HG03064 (cell line): ENCODE results near the gene POMT1.

Experiments
- ATAC-seq: cut with Tn5 transposase; IDR thresholded peaks from one replicate; pipeline ENCODE4 v1.9.1; 2021; ENCODE audit warnings: low read depth; ENCODE audit not compliant: unreplicated experiment

The POMT1 gene

GRCh38 chr9:131523451-131524435 is 21.0 kb downstream of the POMT1 start:
- no peak for ATAC-seq

- ATAC-seq = no peak
Observed at GRCh38 chr9:131524665-131525315, 22.1 kb downstream of the POMT1 start.

- no peak for ATAC-seq
Observed at GRCh38 chr9:131525643-131526565, 23.2 kb downstream of the POMT1 start.

DNA sequence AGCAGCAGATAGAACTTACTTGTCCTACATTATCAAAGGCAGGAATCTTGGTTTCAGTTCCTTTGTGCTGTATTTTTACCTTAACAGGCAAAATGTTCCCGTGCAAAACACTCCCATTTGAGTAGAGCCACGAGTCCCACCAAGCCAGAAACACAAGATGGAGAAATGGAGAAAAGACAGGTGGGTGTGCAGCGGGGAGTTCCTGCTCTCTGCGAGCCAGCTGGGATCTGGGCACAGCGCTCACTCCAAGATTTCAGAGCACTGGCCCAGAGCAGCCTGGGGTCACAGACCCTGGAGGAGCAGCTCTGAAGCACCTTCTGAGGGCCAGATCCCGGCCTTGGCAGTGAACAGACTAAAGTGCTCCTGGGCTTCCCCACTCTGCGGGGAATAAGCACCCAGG is 25.5 kb downstream of the POMT1 start:
- no peak for ATAC-seq

GRCh38 chr9:131528886-131529505 is 26.3 kb downstream of the POMT1 start:
- ATAC-seq = no peak

DNA sequence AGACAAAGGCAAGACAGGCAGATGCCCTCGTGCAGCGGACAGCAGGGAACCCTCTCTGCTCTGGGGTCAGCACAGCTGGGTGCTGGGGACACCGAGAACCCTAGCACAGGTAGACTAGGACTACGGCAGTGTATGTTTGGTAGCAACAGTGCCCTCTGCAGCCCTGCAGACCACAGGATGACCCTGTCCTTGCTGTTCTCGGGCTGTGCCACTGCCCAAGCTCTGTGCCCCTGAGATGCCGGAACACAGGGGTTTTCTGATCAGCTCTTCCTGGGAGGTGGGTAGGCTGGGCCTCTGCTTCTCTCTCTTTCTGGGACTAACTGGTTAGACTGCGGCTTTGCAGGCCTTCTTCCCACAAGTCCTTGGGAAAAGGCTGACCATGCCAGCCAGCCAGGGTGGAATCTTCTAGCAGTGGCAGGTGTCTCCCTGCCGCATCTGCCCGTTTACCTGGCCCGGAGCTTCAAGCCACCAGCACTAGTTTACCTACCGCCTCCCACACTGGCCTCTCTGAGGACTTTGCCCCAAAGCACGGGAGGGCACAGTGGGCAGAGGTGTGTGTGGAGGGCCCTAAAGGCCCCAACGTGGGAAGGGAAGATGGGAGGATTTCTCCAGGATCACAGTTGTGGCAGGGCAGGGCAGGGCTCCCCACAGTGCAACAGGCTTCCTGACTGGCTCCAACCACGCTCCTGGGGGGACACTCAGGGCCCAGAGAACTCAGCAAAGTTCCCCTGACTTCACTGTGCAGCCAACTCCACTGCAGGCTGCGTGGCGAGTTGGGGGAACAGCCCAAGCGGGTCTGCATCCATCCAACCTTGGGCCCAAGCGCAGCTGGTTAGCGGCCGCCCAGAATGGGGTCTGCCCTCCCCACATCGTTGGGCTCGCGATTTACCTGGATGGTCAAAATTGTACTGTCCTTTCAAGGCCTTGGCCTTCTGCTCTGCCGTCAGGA is 27.2 kb downstream of the POMT1 start:
- no peak for ATAC-seq

GRCh38 chr9:131530546-131530919 is 27.8 kb downstream of the POMT1 start:
- peak; percentile 22 for ATAC-seq

- peak; percentile 64 for ATAC-seq
Observed at GRCh38 chr9:131530920-131531832, 28.5 kb downstream of the POMT1 start, which contains the start of gene UCK1. Gene UCK1 (minus strand): TSS chr9:131531263. CDS start chr9:131531174, 89 bp downstream.

DNA sequence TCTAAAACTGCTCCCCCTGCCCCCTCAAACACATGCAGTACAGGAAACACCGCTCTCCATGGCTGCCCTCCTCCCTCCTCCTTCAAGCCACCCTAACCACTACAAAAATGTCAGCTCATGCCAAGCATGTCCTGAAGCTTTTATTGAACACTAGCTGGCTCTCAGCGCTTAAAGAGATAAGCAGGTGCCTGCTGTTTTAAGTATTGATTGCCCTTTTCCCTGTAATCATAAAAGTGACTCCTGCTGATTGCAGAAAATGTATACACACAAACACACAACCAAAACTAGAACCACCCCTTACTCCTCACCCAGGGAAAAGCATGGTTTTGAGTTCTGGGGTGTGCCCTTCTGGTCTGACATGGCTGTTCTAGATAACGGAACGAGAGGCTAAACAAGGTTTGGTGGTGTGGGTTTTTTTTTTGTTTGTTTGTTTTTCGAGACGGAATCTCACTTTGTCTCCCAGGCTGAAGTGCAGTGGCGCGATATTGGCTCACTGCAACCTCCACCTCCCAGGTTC is 32.1 kb downstream of the POMT1 start:
- ATAC-seq = no peak

- ATAC-seq = no peak
Observed at GRCh38 chr9:131537946-131538345, 35.2 kb downstream of the POMT1 start.

DNA sequence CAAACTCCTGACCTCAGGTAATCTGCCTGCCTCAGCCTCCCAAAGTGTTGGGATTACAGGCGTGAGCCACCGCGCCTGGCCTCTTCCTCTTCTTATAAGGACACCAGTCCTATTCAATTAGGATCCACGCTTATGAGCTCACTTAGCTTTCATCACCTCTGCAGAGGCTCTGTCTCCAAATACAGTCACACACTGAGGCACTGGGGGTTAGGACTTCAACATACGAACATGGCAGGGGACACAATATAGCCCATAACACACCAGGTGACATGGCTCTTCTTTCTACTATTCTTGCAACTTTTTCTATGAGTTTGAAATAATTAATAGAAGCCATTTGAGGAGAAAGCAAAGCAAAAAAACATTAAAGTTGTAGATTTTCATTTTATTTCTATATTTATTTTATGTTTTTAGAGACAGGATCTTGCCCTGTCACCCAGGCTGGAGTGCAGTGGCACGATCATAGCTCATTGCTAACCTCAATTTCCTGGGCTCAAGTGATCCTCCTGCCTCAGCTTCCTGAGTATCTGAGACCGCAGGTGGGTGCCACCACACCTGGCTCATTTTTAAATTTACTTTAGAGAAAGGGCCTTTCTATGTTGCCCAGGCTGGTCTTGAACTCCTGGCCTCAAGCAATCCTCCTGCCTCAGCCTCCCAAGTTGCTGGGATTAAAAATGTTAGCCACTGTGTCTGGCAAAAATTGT is 36.7 kb downstream of the POMT1 start:
- ATAC-seq = no peak

DNA sequence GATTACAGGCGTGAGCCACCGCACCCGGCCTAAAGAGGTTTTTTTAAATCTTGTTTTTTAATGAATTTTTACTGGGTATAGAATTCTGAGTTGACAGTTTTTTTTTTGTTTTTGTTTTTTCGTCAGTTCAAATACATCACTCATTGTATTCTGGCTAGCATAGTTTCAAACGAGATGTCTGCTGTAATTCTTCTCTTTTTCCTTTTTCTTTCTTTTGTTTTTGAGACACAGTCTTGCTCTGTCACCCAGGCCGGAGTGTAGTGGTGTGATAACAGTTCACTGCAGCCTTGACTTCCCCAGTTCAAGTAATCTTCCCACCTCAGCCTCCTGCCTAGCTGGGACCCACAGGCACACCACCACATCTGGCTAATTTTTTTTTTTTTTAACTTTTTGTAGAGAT is 40.4 kb downstream of the POMT1 start:
- no peak for ATAC-seq

DNA sequence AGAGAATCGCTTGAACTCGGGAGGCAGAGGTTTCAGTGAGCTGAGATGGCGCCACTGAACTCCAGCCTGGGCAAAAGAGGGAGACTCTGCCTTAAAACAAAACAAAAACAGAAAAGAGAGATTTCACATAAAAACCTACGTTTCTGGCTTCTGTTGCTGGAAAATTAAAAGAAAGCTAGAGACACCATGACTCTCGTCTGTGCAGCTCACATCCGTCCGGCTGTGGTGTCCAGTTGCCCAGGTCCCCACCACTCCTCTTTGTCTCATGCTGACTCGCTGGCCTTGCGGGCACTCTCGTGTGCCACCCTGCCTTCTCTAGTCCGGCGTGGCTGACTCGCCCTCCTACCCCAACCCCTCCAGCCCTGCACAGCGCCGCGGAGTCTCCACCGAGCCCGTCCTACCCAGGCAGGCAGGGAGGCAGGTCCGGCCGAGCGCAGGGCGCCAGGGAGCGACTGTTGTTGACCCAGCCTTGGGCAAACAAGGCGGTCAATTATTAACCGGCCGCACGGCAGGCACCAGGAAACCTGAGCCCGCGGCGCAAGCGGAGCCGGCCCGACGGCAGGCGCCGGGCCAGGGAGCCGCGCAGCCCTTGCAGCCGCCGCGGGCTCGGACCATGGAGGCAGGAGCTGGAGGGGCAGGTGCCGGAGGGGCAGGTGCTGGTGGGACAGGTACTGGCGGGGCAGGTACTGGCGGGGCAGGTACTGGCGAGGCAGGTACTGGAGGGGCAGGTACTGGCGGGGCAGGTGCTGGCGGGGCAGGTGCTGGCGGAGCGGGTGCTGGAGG is 42.5 kb downstream of the POMT1 start, which contains the start of gene PRRT1B:
Gene PRRT1B, plus strand, starts transcription at position 521 of the 783 bp plus-strand sequence. Its CDS starts 93 bp downstream, at position 614.
- no peak for ATAC-seq

- ATAC-seq = no peak
Observed at GRCh38 chr9:131545786-131546335, 43.1 kb downstream of the POMT1 start.

DNA sequence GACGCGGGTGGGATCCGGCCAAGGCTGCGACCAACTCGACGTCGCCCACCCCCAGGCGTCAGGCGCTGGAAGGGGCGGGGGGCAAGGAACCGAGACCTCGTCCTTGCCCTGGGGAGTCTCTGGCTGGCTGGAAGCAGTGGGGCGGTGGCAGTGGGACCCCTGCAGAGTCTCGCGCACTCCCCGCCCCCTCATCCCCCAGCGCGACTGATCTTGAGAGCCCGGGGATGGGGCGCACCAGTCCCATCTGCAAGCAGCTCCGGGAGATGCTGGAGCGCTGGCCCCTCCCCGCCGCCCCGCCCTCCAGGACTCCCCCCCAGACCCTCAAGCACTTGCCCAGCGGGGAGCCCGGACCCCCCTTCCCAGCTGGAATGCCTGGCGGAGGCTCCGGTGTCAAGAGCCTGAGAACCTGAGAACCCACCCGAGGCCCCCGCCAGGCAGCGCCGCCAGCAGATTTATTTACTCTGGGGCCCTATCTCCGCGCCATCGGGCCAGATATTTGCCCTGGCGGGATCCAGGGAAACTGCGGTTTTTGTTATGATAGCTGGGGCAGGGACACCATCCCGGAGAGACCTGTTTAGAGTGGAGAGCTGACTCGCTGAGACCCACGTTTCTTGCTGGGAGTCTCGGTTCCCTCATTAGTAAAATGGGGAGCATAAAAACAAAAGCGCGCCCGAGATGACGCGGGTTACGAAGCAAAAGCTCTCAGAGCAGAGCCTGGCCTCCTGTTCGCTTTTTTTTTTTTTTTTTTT is 43.8 kb downstream of the POMT1 start:
- no peak for ATAC-seq
